ENCODE data around the gene ATP10D.

Gene ATP10D

GRCh38 chr4:47485047-47485692 is at the start of gene ATP10D:
TSS of gene ATP10D (plus strand) at chr4:47485275. CDS start at chr4:47512541, 27,266 bp downstream.
- peak; percentile 31 for DNase-seq (ENCODE audit: low read depth, low spot score)

- no peak for DNase-seq (ENCODE audit: low read depth, low spot score)
These were observed 42.1 kb upstream of the ATP10D start for GRCh38 chr4:47442980-47443379.

- DNase-seq (ENCODE audit: low read depth, low spot score): no peak
These were observed 41.0 kb upstream of the ATP10D start for GRCh38 chr4:47444031-47444430.

- no peak for DNase-seq (ENCODE audit: low read depth, low spot score)
These were observed 33.4 kb upstream of the ATP10D start for GRCh38 chr4:47451657-47452056.

- no peak for DNase-seq (ENCODE audit: low read depth, low spot score)
These were observed 22.3 kb upstream of the ATP10D start for GRCh38 chr4:47462799-47463234.

GRCh38 chr4:47463235-47463956 is 21.7 kb upstream of the ATP10D start, which contains the start of gene COMMD8:
TSS of gene COMMD8 (minus strand) at chr4:47463702. CDS start at chr4:47463651, 51 bp downstream.
- peak; percentile 92 for DNase-seq (ENCODE audit: low read depth, low spot score)

- no peak for DNase-seq (ENCODE audit: low read depth, low spot score)
These were observed 20.1 kb upstream of the ATP10D start for GRCh38 chr4:47465004-47465403.

- DNase-seq (ENCODE audit: low read depth, low spot score): no peak
These were observed 18.9 kb upstream of the ATP10D start for GRCh38 chr4:47466056-47466785.

GRCh38 chr4:47468706-47469365 is 16.2 kb upstream of the ATP10D start:
- DNase-seq (ENCODE audit: low read depth, low spot score): no peak

- DNase-seq (ENCODE audit: low read depth, low spot score): no peak
These were observed 15.1 kb upstream of the ATP10D start for GRCh38 chr4:47469951-47470350.

- DNase-seq (ENCODE audit: low read depth, low spot score): no peak
These were observed 14.0 kb upstream of the ATP10D start for GRCh38 chr4:47471064-47471463.

GRCh38 chr4:47471591-47471990 is 13.5 kb upstream of the ATP10D start:
- DNase-seq (ENCODE audit: low read depth, low spot score): no peak

- no peak for DNase-seq (ENCODE audit: low read depth, low spot score)
These were observed 11.8 kb upstream of the ATP10D start for GRCh38 chr4:47473141-47473750.

- no peak for DNase-seq (ENCODE audit: low read depth, low spot score)
These were observed 10.3 kb upstream of the ATP10D start for GRCh38 chr4:47474799-47475198.

GRCh38 chr4:47475411-47475810 is 9.7 kb upstream of the ATP10D start:
- no peak for DNase-seq (ENCODE audit: low read depth, low spot score)

- no peak for DNase-seq (ENCODE audit: low read depth, low spot score)
These were observed 6.3 kb upstream of the ATP10D start for GRCh38 chr4:47478804-47479203.

- DNase-seq (ENCODE audit: low read depth, low spot score): no peak
These were observed 2.7 kb upstream of the ATP10D start for GRCh38 chr4:47482326-47482725.

- no peak for DNase-seq (ENCODE audit: low read depth, low spot score)
These were observed 1.3 kb upstream of the ATP10D start for GRCh38 chr4:47483745-47484144.

- DNase-seq (ENCODE audit: low read depth, low spot score): no peak
These were observed 907 bp upstream of the ATP10D start for GRCh38 chr4:47484168-47484567.

- DNase-seq (ENCODE audit: low read depth, low spot score): no peak
These were observed 693 bp downstream of the ATP10D start for GRCh38 chr4:47485768-47486167.

- no peak for DNase-seq (ENCODE audit: low read depth, low spot score)
These were observed 1.2 kb downstream of the ATP10D start for GRCh38 chr4:47486231-47486673.

Data from activated naive CD8-positive, alpha-beta T cell treated with anti-CD3 and anti-CD28 coated beads, Interleukin-2, amount 50 U/mL, for 16 hours (primary cell).